GM12878 (cell line): ENCODE data around the gene DEFB108B. TPM values are rescaled to one million over a fixed set of nuclear protein-coding genes. Genes with fewer than 3 reads are reported as not detected.
"Not testable (repeated sequence)": the region's sequence is repeated elsewhere in the genome, so short reads cannot be mapped to it uniquely, and the experiment has no call there.

Source experiments
- ATAC-seq: fragments of 200-7000 bp; cut with Tn5 transposase; 3 replicates; pipeline ENCODE4 v1.9.1; 2020; ENCODE audit warnings: mild to moderate bottlenecking, moderate library complexity
- BruUV-seq: library from RNA; stranded (reverse); fragments of 400-500 nt; replicated peaks from 2 replicates; lab custom pipeline; 2021; lab: Mats Ljungman, UMichigan
- CTCF ChIA-PET: fragments of 300-600 bp; sonication (Branson Sonifier 250); formaldehyde crosslinking; extraction: SDS; loops from one replicate; lab custom pipeline; 2021; ENCODE audit warnings: inconsistent platforms; lab: Yijun Ruan, JAX
- POLR2A ChIA-PET: fragments of 350-600 bp; formaldehyde crosslinking; extraction: SDS; loops from one replicate; lab custom pipeline; 2021; ENCODE audit warnings: inconsistent platforms; lab: Charles Lee
- RAD21 ChIA-PET: fragments of 300-600 bp; sonication (Branson Sonifier 250); formaldehyde crosslinking; loops from one replicate; lab custom pipeline; 2023; ENCODE audit warnings: antibody characterized with exemption; ENCODE audit not compliant: unreplicated experiment; lab: Charles Lee
- SMC1A ChIA-PET: fragments of 300-600 bp; sonication (Branson Sonifier 250); formaldehyde crosslinking; loops from one replicate; lab custom pipeline; 2023; ENCODE audit not compliant: unreplicated experiment, uncharacterized antibody; lab: Charles Lee
- DNase-seq: peaks from one replicate; pipeline ENCODE4 v3.0.0-alpha.2; 2011; ENCODE audit warnings: low read depth, low spot score
- FAIRE-seq: peaks from 3 replicates; lab custom pipeline; 2011; peaks lifted over from hg19 to GRCh38; lab: Jason Lieb, UNC
- H2AFZ ChIP-seq: 2 replicates; pipeline ENCODE4 v1.6.0; 2011; ENCODE audit warnings: low read depth, low read length, control low read depth; ENCODE audit not compliant: control insufficient read depth
- H3K27ac ChIP-seq: 2 replicates; pipeline ENCODE4 v1.5.1; 2011; ENCODE audit warnings: control low read depth; ENCODE audit not compliant: control insufficient read depth, insufficient read depth
- H3K27me3 ChIP-seq, 2 experiments: replicated peaks in 1 of 2; 2 replicates each; pipeline versions ENCODE4 v1.6.0 to v1.6.1; 2011; ENCODE audit warnings: low read length in 1 of 2; ENCODE audit not compliant: control insufficient read depth in 2 of 2, insufficient read depth in 2 of 2
- H3K36me3 ChIP-seq, 2 experiments: 2 replicates each; pipeline ENCODE4 v1.5.1; 2011; ENCODE audit warnings: low read length in 1 of 2; ENCODE audit not compliant: control insufficient read depth in 2 of 2, insufficient read depth in 2 of 2
- H3K4me1 ChIP-seq: 2 replicates; pipeline ENCODE4 v1.6.1; 2011; ENCODE audit warnings: mild to moderate bottlenecking, low read length, moderate library complexity, mixed read lengths; ENCODE audit not compliant: control insufficient read depth, insufficient read depth
- H3K4me2 ChIP-seq: 2 replicates; pipeline ENCODE4 v1.6.0; 2011; ENCODE audit warnings: control low read depth; ENCODE audit not compliant: control insufficient read depth, insufficient read depth
- H3K4me3 ChIP-seq: fragments of 200-600 bp; sonication (generic); 2 replicates; pipeline ENCODE4 v1.5.1; 2016
- H3K79me2 ChIP-seq: 2 replicates; pipeline ENCODE4 v1.6.0; 2011; ENCODE audit warnings: low read length; ENCODE audit not compliant: control insufficient read depth, insufficient read depth
- H3K9ac ChIP-seq: 2 replicates; pipeline ENCODE4 v1.8.0; 2011; ENCODE audit warnings: low read length, control low read depth, mixed read lengths; ENCODE audit not compliant: control insufficient read depth, insufficient read depth
- H3K9me3 ChIP-seq: replicated peaks from 3 replicates; pipeline ENCODE4 v1.5.1; 2011; ENCODE audit warnings: mild to moderate bottlenecking, low read length; ENCODE audit not compliant: control insufficient read depth, insufficient read depth
- H4K20me1 ChIP-seq: 2 replicates; pipeline ENCODE4 v1.6.0; 2011; ENCODE audit not compliant: control insufficient read depth, insufficient read depth
- ASH2L ChIP-seq: fragments of 300-600, 200-600 bp; sonication (generic); IDR thresholded peaks from 2 replicates; pipeline ENCODE4 v1.6.1; 2017; ENCODE audit warnings: low read depth, mild to moderate bottlenecking, borderline replicate concordance
- NFYB ChIP-seq: IDR thresholded peaks from 2 replicates; pipeline ENCODE4 v1.6.1; 2011; ENCODE audit warnings: low read depth, mild to moderate bottlenecking, low read length, improper control_type of control experiment, moderate library complexity; ENCODE audit not compliant: insufficient read depth
- PBX3 ChIP-seq: IDR thresholded peaks from 2 replicates; pipeline ENCODE4 v1.6.1; 2011; ENCODE audit warnings: mild to moderate bottlenecking, low read depth, low read length, moderate library complexity; ENCODE audit not compliant: insufficient replicate concordance
- SREBF1 ChIP-seq: IDR thresholded peaks from 2 replicates; pipeline ENCODE4 v1.6.1; 2012; ENCODE audit warnings: mild to moderate bottlenecking, low read length
- WGBS: methylation state at CpG from one replicate; pipeline ENCODE4 v1.1.6; 2016; ENCODE audit warnings: low lambda C conversion rate; ENCODE audit not compliant: insufficient replicate concordance, insufficient coverage; ENCODE audit errors: missing lambda C conversion rate; 5-methylcytosine and 5-hydroxymethylcytosine counted together
- in situ Hi-C: fragments of 300-500 bp; cut with MboI; formaldehyde crosslinking; loops from 9 replicates; pipeline ENCODE4 v1.14.3; 2018; ENCODE audit warnings: mixed read lengths
- intact Hi-C: fragments of 100-400 bp; cut with micrococcal nuclease; formaldehyde crosslinking; loops from one replicate; pipeline ENCODE4 v1.14.2; 2022; ENCODE audit not compliant: unreplicated experiment
- polyA plus RNA-seq, 11 experiments: library from polyadenylated mRNA; depleted of rRNA in 4 of 11; unstranded in 6 of 11; stranded (reverse) in 5 of 11; fragments of >200 nt; fragmentation: Nextera tagmentation in 4 of 11; fragmentation: Illumina TruSeq in 1 of 11; extraction: Ambion mirVana in 4 of 11; extraction: Trizol in 1 of 11; gene quantifications; 1 replicate in 1 of 11; 2 replicates in 10 of 11; pipeline versions ENCODE4 v1.2.1 to v1.2.3, GENCODE V29; 2011 to 2016; ENCODE audit warnings: inconsistent platforms in 2 of 11, missing spikeins in 2 of 11, low read depth in 1 of 11
- total RNA-seq, 4 experiments: library from RNA; depleted of rRNA in 3 of 4; stranded (reverse); fragments of >200 nt in 3 of 4; fragmentation: Illumina TruSeq in 1 of 4; extraction: Trizol in 1 of 4; gene quantifications; 2 replicates each; pipeline versions ENCODE4 v1.2.1 to v1.2.3, GENCODE V29; 2013 to 2021
- TF ChIP-seq, protein P1 (sequence below): fragments of 150-350 bp; IDR thresholded peaks from 2 replicates; pipeline ENCODE4 v1.6.1; 2016; ENCODE audit warnings: low read depth, low read length
- TF ChIP-seq, protein P2 (sequence below): fragments of 450-650 bp; IDR thresholded peaks from 2 replicates; pipeline ENCODE4 v1.6.1; 2017; ENCODE audit warnings: mild to moderate bottlenecking, moderate library complexity

The DEFB108B gene
- total and polyA plus RNA-seq, 10 of the 15 experiments (the other 5 are each of a cell fraction or from before 2014, with no cell fraction given), result not detected

GRCh38 chr11:71843355-71843754 is 10.4 kb downstream of the DEFB108B start:
- H3K9me3 ChIP-seq, H3K4me1 ChIP-seq, H3K27ac ChIP-seq, H3K79me2 ChIP-seq, BruUV-seq, in situ Hi-C loops, H3K4me2 ChIP-seq, POLR2A ChIA-PET, H3K4me3 ChIP-seq, RAD21 ChIA-PET, FAIRE-seq, H3K27me3 ChIP-seq, SMC1A ChIA-PET, H2AFZ ChIP-seq, H4K20me1 ChIP-seq, intact Hi-C loops, ATAC-seq, H3K36me3 ChIP-seq, H3K9ac ChIP-seq, CTCF ChIA-PET, DNase-seq: not testable (repeated sequence)
- WGBS, result 81% methylated on average over 4 of the region's 4 CpGs
- TF ChIP-seq NFYB, result peak; percentile 46; the same call in 1 of the 2 replicates

DNA sequence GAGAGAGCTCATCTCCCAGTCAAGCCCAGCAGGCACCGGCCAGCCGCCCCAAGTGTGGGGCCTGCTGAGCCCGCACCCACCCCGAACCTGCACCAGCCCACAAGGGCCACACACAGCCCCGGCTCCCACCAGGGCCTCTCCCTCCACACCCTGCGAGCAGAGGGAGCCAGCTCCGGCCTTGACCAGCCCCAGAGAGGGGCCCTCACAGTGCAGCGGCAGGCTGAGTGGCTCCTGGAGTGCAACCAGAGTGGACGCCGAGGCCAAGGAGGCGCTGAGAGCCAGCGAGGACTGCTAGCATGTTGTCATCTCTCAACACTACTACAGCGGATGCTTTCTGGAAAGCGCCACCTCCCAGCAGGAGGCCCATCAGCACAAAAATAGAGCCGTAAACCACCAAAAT is 10.9 kb downstream of the DEFB108B start:
- no TSS peak for BruUV-seq
- POLR2A ChIA-PET, result no interaction called here
- no peak for TF ChIP-seq PBX3
- TF ChIP-seq, protein P1, sequence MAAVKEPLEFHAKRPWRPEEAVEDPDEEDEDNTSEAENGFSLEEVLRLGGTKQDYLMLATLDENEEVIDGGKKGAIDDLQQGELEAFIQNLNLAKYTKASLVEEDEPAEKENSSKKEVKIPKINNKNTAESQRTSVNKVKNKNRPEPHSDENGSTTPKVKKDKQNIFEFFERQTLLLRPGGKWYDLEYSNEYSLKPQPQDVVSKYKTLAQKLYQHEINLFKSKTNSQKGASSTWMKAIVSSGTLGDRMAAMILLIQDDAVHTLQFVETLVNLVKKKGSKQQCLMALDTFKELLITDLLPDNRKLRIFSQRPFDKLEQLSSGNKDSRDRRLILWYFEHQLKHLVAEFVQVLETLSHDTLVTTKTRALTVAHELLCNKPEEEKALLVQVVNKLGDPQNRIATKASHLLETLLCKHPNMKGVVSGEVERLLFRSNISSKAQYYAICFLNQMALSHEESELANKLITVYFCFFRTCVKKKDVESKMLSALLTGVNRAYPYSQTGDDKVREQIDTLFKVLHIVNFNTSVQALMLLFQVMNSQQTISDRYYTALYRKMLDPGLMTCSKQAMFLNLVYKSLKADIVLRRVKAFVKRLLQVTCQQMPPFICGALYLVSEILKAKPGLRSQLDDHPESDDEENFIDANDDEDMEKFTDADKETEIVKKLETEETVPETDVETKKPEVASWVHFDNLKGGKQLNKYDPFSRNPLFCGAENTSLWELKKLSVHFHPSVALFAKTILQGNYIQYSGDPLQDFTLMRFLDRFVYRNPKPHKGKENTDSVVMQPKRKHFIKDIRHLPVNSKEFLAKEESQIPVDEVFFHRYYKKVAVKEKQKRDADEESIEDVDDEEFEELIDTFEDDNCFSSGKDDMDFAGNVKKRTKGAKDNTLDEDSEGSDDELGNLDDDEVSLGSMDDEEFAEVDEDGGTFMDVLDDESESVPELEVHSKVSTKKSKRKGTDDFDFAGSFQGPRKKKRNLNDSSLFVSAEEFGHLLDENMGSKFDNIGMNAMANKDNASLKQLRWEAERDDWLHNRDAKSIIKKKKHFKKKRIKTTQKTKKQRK, result no peak
- no peak for TF ChIP-seq ASH2L
- TF ChIP-seq, protein P2, sequence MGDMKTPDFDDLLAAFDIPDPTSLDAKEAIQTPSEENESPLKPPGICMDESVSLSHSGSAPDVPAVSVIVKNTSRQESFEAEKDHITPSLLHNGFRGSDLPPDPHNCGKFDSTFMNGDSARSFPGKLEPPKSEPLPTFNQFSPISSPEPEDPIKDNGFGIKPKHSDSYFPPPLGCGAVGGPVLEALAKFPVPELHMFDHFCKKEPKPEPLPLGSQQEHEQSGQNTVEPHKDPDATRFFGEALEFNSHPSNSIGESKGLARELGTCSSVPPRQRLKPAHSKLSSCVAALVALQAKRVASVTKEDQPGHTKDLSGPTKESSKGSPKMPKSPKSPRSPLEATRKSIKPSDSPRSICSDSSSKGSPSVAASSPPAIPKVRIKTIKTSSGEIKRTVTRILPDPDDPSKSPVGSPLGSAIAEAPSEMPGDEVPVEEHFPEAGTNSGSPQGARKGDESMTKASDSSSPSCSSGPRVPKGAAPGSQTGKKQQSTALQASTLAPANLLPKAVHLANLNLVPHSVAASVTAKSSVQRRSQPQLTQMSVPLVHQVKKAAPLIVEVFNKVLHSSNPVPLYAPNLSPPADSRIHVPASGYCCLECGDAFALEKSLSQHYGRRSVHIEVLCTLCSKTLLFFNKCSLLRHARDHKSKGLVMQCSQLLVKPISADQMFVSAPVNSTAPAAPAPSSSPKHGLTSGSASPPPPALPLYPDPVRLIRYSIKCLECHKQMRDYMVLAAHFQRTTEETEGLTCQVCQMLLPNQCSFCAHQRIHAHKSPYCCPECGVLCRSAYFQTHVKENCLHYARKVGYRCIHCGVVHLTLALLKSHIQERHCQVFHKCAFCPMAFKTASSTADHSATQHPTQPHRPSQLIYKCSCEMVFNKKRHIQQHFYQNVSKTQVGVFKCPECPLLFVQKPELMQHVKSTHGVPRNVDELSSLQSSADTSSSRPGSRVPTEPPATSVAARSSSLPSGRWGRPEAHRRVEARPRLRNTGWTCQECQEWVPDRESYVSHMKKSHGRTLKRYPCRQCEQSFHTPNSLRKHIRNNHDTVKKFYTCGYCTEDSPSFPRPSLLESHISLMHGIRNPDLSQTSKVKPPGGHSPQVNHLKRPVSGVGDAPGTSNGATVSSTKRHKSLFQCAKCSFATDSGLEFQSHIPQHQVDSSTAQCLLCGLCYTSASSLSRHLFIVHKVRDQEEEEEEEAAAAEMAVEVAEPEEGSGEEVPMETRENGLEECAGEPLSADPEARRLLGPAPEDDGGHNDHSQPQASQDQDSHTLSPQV, result no peak
- TF ChIP-seq NFYB, result no peak
- TF ChIP-seq SREBF1, result no peak

More for the DNA sequence above, 10.9 kb downstream of the DEFB108B start:
- ChIA-PET SMC1A (no interaction called here), RAD21 (no interaction called here), CTCF (no interaction called here)
- no peaks in the 10 kb centered on the region for H4K20me1 ChIP-seq
- FAIRE-seq, result no peak
- no peak for DNase-seq
- 87% methylated on average over 15 of the region's 15 CpGs for WGBS
- H3K27me3 ChIP-seq, result no peaks in the 10 kb centered on the region
- H3K4me1 ChIP-seq, result no peaks in the 10 kb centered on the region
- H2AFZ ChIP-seq, result no peak overlapping the region
- H3K79me2 ChIP-seq, result no peaks in the 10 kb centered on the region
- intact Hi-C loops (no loop called here), in situ Hi-C loops (no loop called here)
- no peaks in the 10 kb centered on the region for H3K36me3 ChIP-seq
- no peak for ATAC-seq
- no peak overlapping the region for H3K4me2 ChIP-seq
- no peak overlapping the region for H3K9ac ChIP-seq
- H3K27ac ChIP-seq, result no peak overlapping the region
- no peaks in the 10 kb centered on the region for H3K9me3 ChIP-seq
- no peak overlapping the region for H3K4me3 ChIP-seq
